Lower leg skin (tissue), 3 donors: Measurements from ENCODE around the gene DGAT2.

Experiments
- CTCF ChIP-seq, 3 donors: fragments of 450-650 bp; IDR thresholded peaks; one replicate each; pipeline ENCODE4 v1.5.1; 2016; ENCODE audit warnings: antibody characterized with exemption in 3 of 3, mild to moderate bottlenecking in 3 of 3, moderate library complexity in 2 of 3
- POLR2A ChIP-seq, 2 donors: fragments of 450-650 bp; IDR thresholded peaks; one replicate each; pipeline ENCODE4 v1.6.1; 2016 to 2017; ENCODE audit warnings: antibody characterized with exemption in 2 of 2, mild to moderate bottlenecking in 1 of 2, moderate library complexity in 1 of 2

GRCh38 chr11:75781296-75781695 lies 12.7 kb downstream of the DGAT2 start:
- no peak for TF ChIP-seq POLR2A (IDR thresholded peaks at IDR 0.05)
- TF ChIP-seq CTCF (IDR thresholded peaks at IDR 0.05) = no peak
